Muscle of arm (tissue), 12 donors: Measurements from ENCODE around the gene EIF2S2. TPM values are rescaled to one million over a fixed set of nuclear protein-coding genes. Genes with fewer than 3 reads are reported as not detected.

Source experiments
- DNase-seq: peaks from one replicate; pipeline ENCODE4 v3.0.0-alpha.2; 2013
- polyA plus RNA-seq, 12 donors: library from polyadenylated mRNA; unstranded; fragments of 120-200 nt; gene quantifications; one replicate each; pipeline ENCODE4 v1.2.1, GENCODE V29; 2013; ENCODE audit not compliant: insufficient read length in 12 of 12

The EIF2S2 gene
- polyA plus RNA-seq, 12 donors: 42.7 to 53.0 (median 47.0) TPM; not detected in 1

DNA sequence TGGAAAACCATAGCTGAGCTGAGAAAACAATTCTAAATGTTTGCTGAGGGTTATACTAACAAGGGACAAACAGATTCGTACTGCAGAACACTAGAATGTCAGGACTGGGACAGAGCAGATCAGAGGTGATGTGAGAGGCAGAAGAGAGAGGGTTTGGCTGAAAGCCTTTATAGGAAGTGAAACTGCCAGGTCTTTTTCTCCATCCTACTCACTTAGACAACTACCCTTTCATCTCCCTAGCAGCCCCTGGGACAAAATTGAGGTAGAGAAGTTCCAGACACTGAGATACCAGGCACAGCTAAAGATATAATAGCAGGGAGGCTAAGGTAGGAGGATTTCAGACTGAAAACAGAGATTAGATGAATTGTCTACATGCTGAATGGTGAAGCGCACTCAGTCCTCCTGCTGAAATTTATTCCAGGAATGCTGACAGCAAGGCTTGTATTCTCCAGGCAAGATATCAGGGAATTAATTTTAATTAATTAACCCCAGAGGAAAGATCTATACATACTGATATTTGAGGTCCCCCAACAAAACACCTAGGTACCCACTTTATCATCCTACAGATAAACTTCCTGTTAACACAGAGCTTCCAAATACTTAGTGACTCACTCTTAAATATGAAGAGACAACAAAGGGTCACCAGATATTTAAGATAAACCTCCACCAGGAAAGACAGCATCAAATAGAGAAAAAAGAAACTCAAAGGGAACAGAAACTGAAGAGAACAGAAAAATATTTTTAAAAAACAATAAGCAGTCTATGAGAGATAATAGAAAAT, 12.6 kb upstream of the EIF2S2 start:
- no peak for DNase-seq

DNA sequence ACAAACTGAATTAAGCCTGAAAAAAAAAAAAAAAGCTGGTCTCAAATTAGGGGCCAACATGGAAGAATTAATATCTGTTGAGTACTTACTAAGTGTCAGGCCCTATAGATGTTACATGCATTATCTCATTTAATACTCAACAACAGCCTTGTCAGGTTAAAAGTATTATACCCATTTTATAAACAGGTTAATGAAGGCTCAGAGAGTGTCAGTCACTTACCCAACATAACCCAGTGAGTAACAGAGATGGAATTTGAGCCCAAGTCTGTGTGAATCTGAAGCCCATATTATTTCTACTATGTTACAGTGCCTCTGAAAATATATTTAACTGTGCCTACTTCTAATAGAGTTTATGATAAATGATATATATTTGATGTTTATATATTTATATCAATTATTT, 11.3 kb upstream of the EIF2S2 start:
- DNase-seq: no peak

DNA sequence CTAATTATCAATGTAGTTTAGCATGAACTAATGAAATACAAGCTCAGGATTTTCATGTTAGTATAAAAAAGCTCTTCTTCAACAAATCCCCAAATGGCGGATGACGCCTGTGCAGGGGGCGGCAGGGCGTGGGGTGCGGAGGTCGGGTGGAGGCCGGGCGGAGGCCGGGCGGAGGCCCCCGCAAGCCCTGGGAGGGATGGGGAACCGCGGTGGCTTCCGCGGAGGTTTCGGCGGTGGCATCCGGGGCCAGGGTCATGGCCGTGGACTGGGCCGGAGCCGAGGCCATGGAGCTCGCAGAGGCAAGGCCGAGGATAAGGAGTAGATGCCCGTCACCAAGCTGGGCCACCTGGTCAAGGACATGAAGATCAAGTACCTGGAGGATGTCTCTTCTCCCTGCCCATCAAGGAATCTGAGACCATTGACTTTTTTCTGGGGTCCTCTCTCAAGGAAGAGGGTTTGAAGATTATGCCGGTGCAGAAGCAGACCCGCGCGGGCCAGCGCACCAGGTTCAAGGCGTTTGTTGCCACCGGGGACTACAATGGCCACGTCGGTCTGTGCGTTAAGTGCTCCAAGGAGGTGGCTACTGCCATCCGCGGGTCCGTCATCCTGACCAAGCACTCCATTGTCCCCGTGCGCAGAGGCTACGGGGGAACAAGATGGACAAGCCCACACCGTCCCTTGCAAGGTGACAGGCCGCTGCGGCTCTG, 10.4 kb upstream of the EIF2S2 start:
- DNase-seq: no peak

- no peak for DNase-seq
Measured at GRCh38 chr20:34120213-34120612, 8.2 kb upstream of the EIF2S2 start.

DNA sequence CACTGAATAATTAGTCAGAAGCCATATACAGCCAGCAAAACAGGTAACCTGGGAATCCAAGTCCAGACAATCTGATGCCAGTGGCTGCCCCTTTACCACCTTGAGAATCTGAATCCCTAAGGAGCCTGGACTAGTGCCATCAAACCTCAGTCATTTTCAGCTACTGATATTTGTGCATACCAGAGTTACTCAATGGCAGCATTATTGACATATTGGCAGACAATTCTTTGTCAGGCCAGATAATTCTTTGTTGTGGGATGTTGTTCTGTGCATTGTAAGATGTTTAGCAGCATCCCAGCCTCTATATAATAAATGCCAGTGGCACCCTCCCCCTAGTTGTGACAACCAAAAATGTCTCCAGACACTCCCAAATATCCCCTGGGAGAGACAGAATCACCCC, 3.2 kb upstream of the EIF2S2 start:
- no peak for DNase-seq

- no peak for DNase-seq
Measured at GRCh38 chr20:34114809-34115208, 2.8 kb upstream of the EIF2S2 start.

DNA sequence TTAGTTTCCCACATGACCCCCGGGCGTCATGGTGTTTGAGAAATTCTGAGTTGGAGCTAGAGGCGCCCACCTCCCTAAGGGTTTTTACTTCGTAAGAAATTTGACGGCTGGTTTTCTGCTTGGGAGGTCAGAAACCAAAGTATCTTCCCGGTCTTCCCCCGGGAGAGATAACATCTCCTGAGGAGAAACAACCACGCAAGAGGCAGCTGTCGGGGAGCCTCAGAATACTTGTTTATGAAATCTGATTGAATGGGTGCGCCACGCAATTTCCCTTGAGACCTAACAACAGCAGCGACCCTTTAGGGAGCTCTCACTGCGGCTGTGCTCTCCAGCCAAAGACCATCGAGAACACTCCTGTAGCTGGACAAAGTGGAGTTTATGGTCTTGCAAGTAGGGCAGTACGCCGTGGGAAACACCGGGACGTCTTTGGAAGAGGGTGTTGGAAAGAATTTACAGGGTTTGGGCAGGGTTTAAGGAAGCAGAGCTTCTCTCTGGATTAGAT, 608 bp upstream of the EIF2S2 start:
- DNase-seq: peak; percentile 44

DNA sequence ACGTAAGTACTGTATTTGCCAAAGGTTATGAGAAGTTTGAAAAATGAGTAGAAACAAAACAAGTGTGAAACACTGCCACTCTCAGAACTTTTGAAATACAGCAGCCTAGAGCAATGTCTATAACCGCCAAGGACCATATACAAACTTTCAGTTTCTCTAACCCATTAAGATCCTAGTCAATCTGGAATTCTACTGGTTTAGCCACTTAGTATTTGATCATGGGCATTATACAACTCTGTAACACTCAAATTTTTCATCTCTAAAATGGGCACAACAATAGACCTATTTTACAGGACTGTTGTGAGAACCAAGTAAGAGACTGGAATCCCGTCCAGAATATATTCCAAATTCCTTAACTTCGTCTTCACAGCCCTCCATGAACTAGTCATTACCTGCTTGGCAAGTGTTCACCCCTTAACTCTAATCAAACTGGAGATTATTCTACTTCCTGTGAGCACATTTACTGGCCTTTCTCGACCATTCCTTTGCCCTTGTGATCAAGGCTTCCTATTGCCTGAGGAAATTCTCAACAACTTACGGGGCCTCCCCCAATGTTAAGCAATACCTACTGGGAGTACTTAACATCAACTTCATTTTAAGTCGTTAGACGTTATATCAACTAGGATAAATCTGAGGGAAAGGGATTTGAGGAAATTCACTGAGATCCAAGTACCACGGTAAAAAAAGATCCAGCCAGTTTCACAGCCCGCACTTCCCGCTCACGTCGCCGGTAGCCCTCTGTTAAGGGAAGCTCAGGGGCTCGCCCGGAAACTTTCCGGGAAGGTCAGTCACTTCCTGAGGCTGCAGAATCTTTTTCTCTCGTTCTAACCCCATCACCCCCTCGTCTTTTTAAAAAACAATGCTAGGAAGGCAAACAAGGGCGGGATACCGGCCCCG, 1.1 kb downstream of the EIF2S2 start:
- peak; percentile 18 for DNase-seq

- no peak for DNase-seq
Measured at GRCh38 chr20:34110025-34110744, 1.9 kb downstream of the EIF2S2 start.

- DNase-seq: no peak
Measured at GRCh38 chr20:34109442-34109841, 2.6 kb downstream of the EIF2S2 start.

DNA sequence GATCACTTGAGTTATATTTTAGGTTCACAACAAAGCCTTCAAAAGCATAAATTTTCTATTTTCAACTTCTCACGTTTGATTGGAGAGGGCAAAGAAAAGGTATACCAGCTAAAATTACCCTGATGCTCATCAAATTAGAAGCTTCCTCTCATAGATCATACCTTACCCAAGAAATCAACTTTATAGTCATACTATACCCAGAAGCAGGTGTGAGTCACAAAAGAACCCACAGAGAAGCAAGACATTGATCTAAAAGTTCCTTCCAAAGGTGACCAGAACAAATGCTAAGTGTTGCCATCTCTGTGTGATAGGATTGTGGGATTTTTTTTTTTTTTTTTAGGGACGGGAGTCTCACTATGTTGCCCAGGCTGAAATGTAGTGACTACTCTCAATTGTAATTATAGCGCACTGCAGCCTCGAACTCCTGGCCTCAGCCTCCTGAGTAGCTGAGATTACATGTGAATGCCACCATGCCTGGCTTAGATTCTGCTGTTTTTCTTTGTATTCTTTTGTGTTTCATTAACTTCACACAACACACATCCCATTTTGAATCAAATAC, 3.3 kb downstream of the EIF2S2 start:
- DNase-seq: no peak

GRCh38 chr20:34105978-34106675, 5.9 kb downstream of the EIF2S2 start:
- DNase-seq: no peak

DNA sequence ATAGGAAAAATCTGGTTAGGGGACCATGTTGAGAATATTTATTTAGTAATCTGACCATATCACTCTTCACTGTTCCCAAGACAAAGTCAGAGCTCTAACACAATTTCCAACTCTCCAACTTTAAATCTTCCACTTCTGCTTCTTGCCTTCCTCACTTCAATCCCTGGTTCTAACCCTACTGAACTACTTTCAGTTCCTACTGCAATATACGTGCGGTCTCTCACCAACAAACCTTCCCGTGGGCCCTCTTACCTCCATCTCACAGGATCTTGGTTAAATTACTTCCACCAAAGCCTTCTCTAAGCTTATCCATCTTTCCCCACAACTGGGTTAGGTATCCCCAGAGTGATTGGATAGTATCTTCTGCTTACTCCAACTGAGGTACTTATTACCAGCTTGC, 8.0 kb downstream of the EIF2S2 start:
- no peak for DNase-seq

- DNase-seq: no peak
Measured at GRCh38 chr20:34102342-34102741, 9.7 kb downstream of the EIF2S2 start.

DNA sequence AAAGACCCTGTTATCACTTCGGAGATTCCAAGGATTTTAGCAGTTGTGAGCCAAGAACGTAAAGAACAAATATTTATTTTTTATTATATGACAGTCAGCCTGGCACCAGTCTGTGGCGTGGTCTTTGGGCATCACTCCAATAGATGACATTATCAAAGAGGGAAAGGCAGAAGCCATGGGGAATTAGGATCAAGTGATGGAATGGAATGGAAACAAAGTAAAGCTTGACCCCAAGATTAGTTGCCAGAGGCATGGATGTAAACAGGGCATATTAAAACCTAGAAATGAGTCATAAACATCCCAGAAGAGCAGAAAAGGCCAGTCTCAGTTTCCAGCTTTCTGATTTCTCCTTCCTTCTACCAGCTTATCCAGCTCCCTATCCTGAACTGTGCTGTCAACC, 11.5 kb downstream of the EIF2S2 start:
- no peak for DNase-seq

DNA sequence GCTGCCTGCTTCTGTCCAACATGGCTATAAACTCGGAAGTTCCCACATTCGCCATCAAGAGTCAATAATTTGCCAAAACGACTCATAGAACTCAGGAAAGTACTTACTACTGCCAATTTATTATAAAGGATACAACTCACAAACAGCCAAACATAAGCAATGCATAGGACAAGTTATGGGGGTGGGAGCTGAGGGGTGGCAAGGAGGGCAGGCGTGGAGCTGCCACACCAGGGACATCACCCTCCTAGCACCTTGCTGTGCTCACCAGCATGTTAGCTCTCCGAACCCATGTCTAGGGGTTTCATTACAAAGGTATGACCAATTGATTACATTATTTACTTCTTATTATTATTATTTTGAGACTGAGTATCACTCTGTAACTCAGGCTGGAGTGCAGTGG, 12.4 kb downstream of the EIF2S2 start:
- no peak for DNase-seq

DNA sequence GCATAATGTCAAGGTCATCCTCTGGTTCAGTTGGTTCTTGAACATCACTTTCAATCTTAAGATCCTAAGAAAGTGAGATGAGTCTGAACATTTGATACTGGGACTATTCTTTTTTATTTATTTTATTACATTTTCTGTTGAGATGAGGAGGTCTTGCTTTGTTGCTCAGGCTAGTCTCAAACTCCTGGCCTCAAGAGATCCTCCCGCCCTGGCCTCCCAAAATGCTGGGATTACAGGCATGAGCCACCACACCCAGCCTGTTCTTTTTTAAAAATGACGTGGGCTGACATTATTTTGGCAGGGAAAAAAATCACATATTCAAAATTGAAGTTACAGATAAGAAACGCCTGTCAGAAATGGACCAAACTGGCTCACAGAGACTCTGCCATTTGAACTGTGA, 13.5 kb downstream of the EIF2S2 start:
- no peak for DNase-seq

DNA sequence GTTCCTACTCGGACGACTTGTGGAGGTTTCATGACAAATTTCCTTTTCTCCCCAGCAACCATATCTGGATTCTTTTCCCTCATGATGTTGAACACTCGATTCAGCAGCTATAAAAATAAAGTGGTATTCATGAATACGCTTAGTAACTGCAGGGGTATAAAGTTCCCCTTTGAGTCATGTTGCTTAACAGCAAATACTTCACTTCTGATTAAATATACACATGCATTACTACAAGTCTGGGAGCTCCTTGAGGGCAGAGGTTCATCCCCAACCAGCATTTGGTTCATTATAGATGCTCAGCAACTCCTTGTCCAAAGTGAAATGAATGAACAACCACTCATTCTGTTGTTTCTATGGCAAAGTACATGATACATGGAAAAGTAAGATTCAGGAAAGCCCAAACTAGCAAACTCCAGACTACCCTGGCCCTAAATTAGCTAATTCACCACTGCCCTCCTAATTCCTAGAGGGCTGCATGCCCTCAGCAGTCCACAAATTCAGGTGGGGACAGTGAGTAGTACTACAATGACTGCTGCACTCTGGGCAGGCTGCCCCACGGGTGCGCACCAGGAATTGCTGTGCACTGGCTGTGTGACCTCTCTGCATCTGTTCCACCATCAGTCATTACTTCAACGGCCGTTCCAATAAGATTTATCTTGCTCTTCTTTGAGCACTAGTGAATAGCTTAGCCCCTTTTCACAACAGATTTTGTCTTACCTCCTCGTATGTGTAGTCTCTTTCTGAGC, 15.2 kb downstream of the EIF2S2 start:
- no peak for DNase-seq

DNA sequence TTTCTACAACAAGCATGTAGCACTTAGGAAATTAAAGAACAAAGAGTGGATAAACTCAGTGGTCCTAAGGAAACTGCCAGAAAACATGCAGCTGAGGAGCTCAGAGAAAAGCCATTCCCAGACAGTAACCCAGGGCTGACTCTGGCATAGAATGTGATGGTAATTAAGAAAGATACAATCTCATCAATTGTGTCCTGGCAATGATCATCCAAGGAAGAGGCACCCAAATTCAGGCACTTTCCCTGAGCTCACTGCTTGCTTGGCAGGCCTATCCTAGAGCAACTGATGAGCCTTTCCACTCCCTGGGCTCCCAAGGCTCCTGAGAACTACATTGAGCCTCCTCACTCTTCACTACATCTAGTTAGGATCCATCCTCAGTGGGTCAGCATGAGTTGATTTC, 16.2 kb downstream of the EIF2S2 start:
- DNase-seq: no peak

DNA sequence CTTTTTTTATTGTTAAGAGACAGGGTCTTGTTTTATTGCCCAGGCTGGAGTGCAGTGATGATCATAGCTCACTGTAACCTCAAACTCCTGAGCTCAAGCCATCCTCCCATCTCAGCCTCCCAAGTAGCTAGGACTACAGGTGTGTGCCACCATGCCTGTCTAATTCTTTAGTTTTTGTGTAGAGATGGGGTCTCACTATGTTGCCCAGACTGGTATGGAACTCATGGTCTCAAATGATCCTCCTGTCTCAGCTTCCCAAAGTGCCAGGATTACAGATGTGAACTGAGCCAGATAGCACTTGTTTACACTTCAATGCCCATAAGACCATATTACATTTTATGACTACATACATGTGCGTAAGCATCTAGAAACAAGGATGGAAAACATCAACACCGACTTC, 18.1 kb downstream of the EIF2S2 start:
- no peak for DNase-seq
